ENCODE data around the gene PCYT1A. TPM values are rescaled to one million over a fixed set of nuclear protein-coding genes. Genes with fewer than 3 reads are reported as not detected.
A peak's percentile ranks its signal among the peaks of the same experiment; 100 is the strongest.

Gene PCYT1A
- total and polyA plus RNA-seq, 10 of the 15 experiments (the other 5 are each of a cell fraction or from before 2014, with no cell fraction given): 10.8 to 64.3 (median 48.6) TPM

- no peak for FAIRE-seq
- no peak overlapping the region for H3K9ac ChIP-seq (ENCODE audit: control insufficient read depth, insufficient read depth, low read length)
- ChIA-PET SMC1A (ENCODE audit: uncharacterized antibody, unreplicated experiment) (interaction anchor here (0.6 to 1.8 kb wide), 15 partner anchors 19 to 386 kb away, joined by 3 to 9 read pairs (median 3); no protein-coding TSS in a partner anchor), CTCF (interaction anchor here (0.7 to 3.0 kb wide), 16 partner anchors 11 to 268 kb away, joined by 3 to 48 read pairs (median 3); no protein-coding TSS in a partner anchor), RAD21 (ENCODE audit: unreplicated experiment) (interaction anchor here (1.3 to 3.1 kb wide), 3 partner anchors 263 to 269 kb away, joined by 9 to 17 read pairs (median 15); no protein-coding TSS in a partner anchor), POLR2A (interaction anchor here (0.5 to 1.1 kb wide), 2 partner anchors 27 to 247 kb away, joined by 3 to 8 read pairs; no protein-coding TSS in a partner anchor)
- WGBS (ENCODE audit: insufficient coverage, insufficient replicate concordance, low lambda C conversion rate, missing lambda C conversion rate): 70% methylated on average over 5 of the region's 5 CpGs
- H3K79me2 ChIP-seq (ENCODE audit: control insufficient read depth, insufficient read depth, low read length): peaks cover 2% of the 10 kb centered on the region
- BruUV-seq (replicated peaks): TSS peak; percentile 38
- TF ChIP-seq PAX8 (IDR thresholded peaks at IDR 0.05) (no peak), MLLT1 (IDR thresholded peaks at IDR 0.05) (no peak), E4F1 (IDR thresholded peaks at IDR 0.05; ENCODE audit: borderline replicate concordance, partially characterized antibody) (no peak), SPI1 (IDR thresholded peaks at IDR 0.05; ENCODE audit: borderline replicate concordance, insufficient read depth, low read depth, low read length) (no peak)
- ATAC-seq: no peak
- H3K4me3 ChIP-seq: no peak overlapping the region
- H3K4me2 ChIP-seq (ENCODE audit: control insufficient read depth, insufficient read depth): no peak overlapping the region
- no peak for DNase-seq (ENCODE audit: low read depth, low spot score)
- peaks cover 2% of the 10 kb centered on the region; the same call in 1 of the 3 replicates for H3K9me3 ChIP-seq (replicated peaks; ENCODE audit: control insufficient read depth, insufficient read depth, low read length)
- H4K20me1 ChIP-seq (ENCODE audit: control insufficient read depth, insufficient read depth): peaks cover 4% of the 10 kb centered on the region; the same call in 1 of the 2 replicates
- H2AFZ ChIP-seq (ENCODE audit: control insufficient read depth, low read depth, low read length): no peak overlapping the region
- H3K27ac ChIP-seq (ENCODE audit: control insufficient read depth, insufficient read depth): no peak overlapping the region
- in situ Hi-C loops (cut with MboI) (loop anchor here (5.0 kb wide), 1 partner anchor 268 kb away; no protein-coding TSS in a partner anchor), intact Hi-C loops (cut with micrococcal nuclease; ENCODE audit: unreplicated experiment) (loop anchor here (5.0 to 10.0 kb wide), 2 partner anchors 110 to 188 kb away; no protein-coding TSS in a partner anchor)
- peaks cover 1 to 12% of the 10 kb centered on the region in 2 experiments; a peak in 3 of 4 replicates for H3K36me3 ChIP-seq (ENCODE audit: control insufficient read depth in 2 of 2, insufficient read depth in 2 of 2, low read length in 1 of 2)
- no peaks in the 10 kb centered on the region for H3K4me1 ChIP-seq (ENCODE audit: control insufficient read depth, insufficient read depth, low read length)
- H3K27me3 ChIP-seq (replicated peaks in 1 of 2; ENCODE audit: control insufficient read depth in 2 of 2, insufficient read depth in 2 of 2, low read length in 1 of 2): no peaks in the 10 kb centered on the region
Observed at GRCh38 chr3:196254376-196255283, 32.9 kb downstream of the PCYT1A start.

Data from GM12878 (cell line).